Stimulated activated CD8-positive, alpha-beta memory T cell treated with anti-CD3 and anti-CD28 coated beads, Interleukin-12 subunit alpha, Interleukin-12 subunit beta, amount 100 ng/mL, for 24 hours (primary cell): ENCODE measurements around the gene DOLPP1.
A peak's percentile ranks its signal among the peaks of the same experiment; 100 is the strongest.

ENCODE experiments used
- DNase-seq: peaks from one replicate; pipeline ENCODE4 v3.0.0-alpha.2; 2020; ENCODE audit errors: extremely low read depth

The DOLPP1 gene

DNA sequence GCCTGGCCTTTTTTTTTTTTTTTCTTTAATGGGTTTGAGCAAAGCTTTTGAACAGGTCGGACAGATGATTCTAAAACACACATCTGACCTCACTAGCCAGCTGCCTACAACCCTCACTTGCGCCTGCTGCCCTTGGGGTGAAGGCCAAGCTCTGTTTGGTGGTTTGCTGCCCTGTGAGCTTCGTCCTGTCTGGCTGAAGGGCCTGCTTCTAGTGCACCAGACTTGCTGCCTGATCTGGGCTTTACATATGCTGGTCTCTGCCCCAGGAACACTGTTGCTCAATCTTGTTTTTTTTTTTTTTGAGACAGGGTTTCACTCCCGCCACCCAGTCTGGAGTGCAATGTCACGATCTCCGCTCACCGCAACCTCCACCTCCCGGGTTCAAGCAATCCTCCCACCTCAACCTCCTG, 16.4 kb upstream of the DOLPP1 start:
- DNase-seq, result no peak

DNA sequence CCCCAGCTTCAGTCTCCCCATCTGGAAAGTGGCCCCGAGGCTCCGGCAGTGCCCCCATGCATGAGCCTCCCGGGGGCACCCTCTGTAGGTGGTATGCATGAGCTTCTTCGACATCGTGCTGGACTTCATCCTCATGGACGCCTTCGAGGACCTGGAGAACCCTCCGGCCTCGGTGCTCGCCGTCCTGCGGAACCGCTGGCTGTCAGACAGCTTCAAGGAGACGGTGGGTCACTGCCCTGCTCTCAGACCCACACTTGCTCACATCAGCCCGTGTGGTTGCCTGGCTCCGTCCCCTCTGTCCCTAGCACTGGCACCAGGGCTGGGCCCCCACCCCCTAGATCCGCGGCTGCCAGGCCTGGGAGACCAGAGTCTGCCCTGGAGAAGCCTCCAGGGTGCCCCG, 12.8 kb upstream of the DOLPP1 start:
- DNase-seq, result no peak

DNA sequence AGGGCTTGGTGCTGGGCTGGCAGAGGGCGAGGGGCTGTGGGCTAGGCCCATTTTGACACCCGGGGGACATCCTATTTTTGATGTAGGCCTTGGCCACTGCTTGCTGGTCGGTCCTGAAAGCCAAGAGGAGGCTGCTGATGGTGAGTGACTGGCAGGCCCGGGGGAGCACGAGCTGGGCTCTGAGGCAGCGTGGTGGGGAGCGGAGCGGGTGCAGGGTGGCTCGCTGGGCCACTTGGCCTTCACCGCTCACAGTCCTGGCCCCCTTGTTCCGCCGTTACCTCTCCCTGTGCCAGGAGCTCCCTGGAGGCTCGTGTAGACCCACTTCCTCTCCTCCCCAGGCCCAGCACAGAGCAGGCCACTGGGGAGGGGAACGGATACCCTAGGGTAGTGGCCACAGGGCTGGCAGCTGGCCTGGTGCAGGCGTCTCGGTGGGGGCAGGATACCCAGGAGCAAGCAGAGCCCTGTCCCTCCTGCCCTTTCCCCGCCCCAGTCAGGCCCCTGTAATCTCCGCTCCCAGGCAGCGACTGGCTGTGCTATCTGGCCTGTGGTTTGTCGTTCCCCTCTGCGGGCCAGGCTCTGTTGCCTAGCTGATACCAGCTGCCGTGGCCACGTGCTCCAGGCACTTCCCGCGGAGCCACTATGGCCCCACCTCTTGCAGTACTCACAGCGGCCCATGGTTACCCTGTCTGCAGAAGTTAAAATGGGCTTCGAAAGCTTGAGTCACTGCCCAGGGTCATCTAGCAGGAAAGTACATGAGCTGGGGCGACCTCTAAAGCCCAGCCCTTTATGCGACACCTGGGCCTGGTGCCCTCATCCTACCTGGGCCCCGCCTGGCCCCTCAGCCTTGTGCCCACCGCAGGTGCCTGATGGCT, 11.7 kb upstream of the DOLPP1 start:
- peak; percentile 27 for DNase-seq

DNA sequence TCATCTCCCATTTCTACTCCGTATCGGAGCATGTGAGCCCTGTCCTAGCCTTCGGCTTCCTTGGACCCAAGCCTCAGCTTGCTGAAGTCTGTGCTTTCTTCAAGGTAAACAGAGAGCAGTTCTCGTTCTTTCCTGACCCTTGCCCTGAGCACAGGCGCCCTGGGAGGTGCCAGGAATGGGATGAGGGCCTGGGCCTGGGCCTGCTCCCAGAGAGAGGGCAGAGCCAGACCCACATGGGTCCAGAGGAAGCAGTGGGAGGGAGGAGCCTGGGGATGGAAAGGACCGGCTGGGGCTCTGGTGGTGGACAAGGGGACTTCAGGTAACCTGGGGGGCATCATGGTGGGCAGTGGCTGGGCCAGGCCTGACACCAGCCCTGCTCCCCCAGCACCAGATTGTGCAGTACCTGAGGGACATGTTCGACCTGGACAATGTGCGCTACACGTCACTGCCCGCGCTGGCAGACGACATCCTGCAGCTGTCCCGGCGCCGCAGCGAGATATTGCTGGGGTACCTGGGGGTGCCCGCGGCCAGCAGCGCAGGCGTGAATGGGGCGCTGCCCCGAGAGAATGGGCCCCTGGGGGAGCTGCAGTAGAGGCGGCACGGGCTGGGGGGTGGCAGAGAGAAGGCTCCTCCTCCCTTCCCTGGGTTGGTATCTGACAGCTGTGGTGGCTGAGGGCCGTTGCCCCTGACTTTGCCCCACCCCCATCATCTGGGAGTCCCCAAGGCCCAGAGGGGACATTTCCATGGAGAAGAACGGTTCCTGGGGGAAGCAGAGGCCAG, 10.9 kb upstream of the DOLPP1 start:
- no peak for DNase-seq

DNA sequence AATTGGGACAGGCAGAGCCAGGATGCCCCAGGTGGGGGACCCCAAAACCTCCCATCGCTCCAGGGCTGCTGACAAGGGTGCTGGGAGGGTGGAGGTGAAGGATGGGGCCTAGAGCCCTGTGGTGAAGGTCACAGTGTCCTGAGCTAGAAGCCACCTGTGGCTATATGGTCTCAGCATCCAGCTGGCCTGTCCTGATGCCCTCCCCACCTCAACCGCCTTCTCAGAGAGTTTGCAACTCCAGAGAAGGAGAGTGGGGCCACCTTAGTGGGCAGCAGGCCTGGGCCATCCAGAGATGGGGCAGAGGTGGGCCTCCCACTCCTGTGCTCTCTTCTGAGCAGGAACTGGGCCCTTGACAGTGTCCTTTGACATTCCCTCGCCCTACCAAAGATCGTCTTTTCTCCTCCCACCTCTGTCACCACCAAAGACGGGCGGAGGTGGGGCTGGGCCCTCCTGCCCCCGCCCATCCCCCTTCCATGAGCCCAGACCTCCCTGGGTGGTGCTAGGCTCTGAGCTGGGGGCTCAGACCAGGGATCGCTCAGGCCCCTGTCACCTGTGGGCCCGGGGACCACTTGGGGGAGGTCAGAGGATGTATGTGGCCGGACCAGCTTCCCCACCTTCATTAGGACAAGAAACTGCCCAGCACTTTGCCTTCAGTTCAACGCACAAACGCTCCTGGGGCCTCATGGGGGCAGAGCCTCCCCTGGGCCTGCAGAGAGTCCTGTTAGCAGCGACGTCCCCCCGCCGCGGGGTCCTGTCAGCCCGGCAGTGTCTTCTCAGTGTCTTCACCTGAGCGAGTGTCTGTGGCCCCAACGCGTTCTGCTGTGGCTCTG, 10.0 kb upstream of the DOLPP1 start:
- DNase-seq, result no peak

DNA sequence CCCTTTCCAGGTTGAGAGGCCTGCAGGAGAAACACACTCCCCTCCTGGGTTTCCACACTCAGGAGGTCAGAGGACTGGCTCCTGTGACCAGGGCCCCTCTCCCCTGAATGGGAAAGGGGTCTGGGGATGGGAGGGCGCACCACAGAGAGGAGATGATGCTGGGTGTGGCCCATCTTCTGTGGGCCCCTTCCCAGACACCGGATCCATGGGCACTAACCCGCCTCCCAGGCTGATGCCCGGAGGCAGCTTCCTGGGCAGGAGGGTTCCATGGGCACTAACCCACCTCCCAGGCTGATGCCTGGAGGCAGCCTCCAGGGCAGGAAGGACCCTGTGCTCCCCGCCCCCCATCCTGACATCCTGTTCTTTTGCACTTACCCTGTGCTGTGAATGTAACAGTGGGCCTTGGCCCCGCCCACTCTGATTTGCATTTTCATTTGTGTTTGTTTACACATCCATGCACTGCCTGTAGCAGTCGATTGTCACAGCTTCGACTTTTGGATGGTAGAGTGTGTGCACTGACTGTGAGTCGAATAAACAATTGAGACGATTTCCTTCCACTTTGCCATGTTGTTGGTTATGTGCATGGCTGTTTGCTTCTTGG, 9.3 kb upstream of the DOLPP1 start:
- DNase-seq, result no peak

DNA sequence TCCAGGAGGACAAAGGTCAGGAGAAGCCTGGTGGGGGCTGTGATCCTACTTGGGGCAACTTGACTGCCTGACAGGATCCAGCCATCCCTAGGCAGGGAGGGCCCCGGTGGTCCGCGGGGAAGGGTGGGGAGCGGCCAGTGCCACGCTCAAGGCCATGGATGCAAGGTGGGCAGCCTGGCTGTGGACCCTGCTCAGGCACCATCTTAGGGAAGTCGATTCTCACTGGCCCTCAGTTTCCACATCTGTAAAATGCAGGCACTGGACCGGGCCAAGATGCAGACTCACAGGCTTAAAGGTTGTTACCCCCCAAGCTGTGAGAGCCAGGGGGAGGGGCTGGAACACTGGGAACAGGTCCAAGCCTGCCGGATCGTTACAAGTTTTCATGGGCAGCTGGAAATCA, 8.7 kb upstream of the DOLPP1 start:
- DNase-seq, result no peak

DNA sequence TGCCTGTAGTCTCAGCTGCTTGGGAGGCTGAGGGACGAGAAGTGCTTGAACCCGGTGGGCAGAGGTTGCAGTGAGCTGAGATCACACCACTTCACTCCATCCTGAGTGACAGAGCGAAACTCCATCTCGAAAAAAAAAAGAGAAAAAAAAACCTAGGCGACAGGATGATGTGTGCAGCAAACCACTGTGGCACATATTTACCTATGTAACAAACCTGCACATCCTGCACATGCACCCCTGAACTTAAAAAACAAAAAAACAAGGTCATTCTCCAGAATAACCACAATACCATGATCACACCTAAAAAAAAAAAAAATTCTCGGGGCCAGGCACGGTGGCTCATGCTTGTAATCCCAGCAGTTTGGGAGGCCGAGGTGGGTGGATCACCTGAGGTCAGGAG, 7.5 kb upstream of the DOLPP1 start:
- no peak for DNase-seq

DNA sequence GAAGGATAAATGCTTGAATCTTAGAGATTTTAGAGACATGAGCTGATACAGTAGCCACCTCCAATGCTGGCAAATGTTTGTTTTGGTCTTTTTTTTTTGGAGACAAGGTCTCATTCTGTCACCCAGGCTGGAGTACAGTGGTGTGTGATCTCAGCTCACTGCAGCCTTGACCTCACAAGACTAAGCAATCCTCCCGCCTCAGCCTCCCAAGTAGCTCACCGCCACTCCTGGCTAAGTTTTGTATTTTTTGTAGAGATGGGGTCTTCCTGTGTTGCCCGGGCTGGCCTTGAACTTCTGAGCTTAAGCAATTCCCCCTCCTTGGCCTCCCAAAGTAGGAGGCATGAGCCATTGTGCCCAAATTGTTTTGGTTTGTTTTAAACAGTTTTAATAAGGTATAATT, 6.8 kb upstream of the DOLPP1 start:
- no peak for DNase-seq

DNA sequence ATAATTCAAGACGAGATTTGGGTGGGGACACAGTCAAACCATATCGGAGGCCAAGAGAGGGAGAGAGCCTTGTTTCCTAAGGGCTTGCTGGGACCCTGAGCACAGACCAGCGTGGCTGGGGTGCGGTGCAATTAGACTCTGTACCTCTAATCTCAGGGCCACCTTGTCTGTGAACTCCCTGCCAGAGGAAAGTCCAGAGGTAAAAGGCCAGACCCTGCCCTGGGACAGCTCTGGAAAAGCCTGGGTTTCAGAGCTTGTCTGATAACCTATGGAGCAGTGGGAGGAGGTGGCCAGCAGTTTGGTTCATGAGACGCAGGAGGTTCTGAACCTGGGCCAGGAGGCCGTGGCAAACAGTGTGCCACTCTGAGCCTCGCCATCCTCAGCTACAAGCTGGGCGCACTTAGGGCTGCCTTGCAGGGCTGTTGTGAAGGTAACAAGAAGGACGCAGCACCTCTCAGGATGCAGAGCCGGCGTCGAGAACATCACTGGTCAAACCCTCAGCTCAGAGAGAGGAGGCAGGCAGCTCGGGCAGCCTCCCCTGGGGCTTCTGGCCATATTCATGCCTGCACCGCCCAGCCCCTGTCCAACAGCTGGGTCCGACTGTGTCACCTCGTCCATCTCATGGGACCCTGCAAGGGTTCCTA, 4.8 kb upstream of the DOLPP1 start:
- no peak for DNase-seq

DNA sequence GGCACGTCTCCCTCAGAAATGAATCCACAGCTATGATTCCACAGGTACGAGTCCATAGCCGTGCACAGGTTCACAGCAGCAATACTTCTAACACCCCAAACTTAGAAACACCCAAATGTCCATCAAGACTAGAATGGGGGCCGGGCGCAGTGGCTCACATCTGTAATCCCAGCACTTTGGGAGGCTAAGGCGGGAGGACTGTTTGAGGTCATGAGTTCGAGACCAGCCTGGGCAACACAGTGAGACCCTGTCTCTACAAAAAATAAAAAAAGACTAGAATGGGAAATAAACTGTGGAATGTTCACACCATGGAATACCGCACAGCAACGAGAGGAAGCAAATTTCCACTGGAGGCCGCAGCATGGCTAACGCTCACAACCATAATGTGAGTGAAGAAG, 4.3 kb upstream of the DOLPP1 start:
- no peak for DNase-seq

DNA sequence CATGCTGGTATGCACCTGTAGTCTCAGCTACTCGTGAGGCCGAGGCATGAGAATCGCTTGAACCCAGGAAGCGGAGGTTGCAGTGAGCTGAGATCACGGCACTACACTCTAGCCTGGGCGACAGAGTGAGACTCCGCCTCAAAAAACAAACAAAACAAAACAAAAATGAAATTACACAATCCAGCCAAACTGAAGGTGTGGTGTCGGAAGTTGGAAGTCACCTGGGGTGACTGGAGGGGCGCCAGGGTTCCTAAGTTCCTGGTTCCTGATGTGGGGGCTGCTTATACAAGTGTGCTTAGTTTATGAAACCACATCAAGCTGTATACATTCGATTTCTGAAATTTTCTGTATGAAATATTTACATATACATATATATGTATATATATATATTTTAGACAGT, 3.7 kb upstream of the DOLPP1 start:
- no peak for DNase-seq

DNA sequence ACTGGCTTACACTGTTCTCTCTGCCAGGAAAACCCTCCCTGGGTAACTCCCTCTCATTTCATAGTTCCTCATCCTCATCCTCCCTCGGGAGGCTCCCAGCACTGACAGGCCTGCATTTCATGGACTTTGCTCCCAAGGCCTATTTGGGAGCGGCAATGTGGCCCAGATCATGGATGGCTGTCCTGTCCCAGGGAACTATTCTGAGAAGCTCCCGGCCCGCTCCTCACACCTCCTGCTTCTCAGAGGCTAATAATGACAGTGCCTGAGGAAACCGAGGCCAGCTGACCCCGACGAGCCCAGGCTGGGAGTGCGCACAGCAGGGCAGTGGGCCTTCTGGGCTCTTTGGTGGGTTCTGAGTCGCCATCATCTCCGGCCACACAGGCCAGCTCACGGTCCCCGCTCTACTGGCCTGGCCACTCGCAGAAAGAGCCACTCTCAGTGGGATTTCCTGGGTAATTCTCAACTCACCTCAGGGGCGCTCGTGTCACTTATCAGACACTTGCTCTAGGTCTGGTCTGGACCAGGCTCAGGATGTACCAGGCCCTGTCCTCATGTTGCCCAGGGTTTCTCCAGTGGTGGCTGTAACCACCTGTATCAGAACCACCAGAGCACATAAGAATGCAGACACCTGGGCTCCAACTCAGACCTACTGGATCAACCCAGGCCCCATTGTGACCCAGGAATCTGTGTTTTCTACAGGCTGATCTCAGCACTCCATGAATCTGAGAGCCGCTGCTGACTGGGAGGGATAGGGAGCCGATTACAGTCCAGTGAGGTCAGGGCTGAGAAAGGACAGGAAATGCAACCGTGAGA, 2.0 kb upstream of the DOLPP1 start:
- DNase-seq, result no peak

DNA sequence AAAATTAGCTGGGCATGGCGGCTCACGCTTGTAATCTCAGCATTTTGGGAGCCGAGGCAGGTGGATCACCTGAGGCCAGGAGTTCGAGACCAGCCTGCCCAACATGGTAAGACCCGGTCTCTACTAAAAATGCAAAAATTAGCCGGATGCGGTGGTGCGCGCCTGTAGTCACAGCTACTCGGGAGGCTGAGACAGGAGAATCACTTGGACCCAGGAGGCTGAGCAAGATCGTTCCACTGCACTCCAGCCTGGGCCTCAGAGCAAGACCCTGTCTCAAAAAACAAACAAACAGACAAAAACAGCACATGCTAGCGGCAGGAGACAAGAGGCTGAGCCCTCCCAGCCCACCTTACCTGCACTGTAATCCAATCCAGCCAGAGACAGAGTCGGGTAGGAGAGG, 1.1 kb upstream of the DOLPP1 start:
- DNase-seq, result no peak

DNA sequence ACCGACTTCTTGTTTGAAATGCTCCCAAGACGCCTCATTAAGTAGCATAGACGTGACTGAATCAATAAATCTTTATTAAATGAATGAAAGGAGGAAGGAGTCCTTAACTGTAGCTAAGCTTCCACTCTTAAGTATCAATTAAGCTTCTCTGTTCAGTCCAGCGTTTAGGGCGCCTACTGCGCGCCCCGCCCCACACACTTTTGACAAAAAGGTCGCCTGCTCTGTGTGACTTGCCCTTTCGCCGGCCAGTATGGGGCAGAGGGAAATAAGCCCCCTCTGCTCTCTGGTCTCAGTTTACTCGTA, 662 bp upstream of the DOLPP1 start:
- DNase-seq, result no peak

DNA sequence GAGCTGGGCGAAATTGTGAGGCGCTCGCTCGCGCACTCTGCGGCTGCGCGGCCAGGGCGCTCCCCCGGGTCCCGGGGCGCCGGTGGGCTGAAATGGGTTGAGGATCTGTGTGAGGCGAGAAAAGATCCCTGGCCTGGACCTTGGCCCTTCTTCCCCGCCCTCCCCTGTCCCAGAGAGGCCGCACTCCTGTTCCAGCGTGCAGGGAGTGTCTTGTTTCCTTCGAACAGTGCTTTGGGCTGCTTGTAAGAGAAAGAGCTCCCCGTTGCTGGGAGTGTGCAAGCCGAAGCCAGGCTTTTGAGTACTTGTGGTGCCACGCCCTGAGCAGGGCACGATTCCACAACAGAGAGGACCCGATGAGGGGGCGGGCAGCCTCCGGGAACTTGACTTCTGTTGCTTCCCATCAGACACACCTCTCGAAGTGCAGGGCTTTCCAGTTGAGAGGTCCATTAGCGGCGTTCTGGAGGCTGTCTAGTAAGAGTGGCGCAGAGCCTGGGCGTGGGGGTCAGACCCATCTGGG, 535 bp downstream of the DOLPP1 start:
- DNase-seq, result no peak

DNA sequence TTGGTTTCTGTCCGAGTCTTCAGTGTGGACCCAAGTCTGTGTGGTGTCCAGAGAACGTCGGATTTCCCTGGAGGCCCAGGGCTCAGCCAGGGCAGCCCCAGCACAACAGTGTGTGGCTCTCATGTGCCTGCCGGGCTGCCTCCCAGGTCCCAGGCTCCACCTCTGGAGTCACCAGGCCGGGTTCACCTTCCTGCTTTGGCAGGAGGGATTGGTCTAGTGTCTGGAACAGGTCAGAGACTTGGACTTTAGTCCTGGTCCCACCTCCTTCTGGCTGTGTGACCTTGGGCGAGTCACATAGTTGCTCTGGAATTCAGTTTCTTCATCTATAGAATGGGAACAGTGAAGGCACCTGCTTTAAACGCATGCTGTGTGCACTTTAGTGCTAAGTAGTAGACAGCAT, 3.2 kb downstream of the DOLPP1 start:
- no peak for DNase-seq

DNA sequence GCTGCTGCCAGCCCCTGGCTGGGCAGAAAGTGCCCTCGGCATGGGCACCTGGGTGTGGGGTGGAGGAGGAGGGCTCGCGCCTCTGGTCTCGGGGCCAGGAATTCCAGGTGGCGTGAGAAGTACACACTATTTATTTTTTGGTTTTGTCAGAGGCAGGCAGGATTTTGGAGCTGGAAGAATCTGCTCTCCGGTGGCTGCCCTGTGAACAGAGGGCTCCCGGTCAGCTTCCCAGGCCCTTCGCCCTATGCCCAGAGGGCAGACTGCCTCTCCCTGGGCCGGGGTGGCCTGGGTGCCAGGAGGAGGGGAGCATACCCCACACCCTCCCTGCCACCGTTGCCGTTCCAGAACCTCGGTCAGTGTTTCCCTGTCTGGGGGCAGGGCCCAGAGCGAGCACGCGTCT, 8.3 kb downstream of the DOLPP1 start:
- DNase-seq, result no peak

DNA sequence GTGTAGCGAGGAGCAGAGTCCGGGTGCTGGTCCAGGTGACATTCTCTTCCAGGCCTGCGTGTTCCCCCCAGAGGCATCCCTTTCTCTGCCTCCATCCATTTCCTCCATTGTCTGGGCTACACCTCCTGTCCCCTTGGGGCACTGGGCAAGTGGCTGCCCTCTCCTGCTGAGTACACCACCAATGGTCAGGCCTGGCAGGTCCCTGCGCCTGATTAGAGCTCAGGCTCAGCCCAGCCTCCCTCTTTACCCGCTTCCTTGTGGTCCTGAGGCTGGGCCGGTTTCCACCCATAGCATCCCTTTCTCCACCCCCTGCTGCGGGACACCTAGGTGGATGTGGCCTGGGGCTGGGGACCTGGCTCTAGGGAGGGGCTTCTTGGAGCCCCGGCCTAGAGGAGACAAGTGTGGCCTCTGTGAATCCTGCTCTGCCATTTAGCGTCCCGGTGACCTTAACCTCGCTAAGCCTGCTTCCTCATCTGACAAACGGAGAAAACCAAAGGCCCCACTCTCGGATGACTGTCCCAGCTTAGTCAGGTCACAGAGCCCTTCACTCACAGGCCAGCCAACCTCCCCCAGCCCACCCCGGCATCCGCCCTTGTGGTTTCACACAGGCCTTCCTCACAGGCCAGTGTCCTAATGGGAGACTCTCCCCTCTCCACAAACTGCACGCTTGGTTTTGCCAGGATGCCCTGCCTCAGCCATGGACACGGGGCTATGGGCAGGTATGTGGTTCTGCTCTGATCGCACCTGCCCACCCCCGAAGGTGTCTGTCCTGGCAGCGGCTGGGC, 12.9 kb downstream of the DOLPP1 start:
- DNase-seq, result no peak
